NB4 (cell line): Measurements from ENCODE around the gene OR4K5.

ENCODE experiments used
- DNase-seq: peaks from one replicate; pipeline ENCODE4 v3.0.0; 2010; ENCODE audit warnings: low read depth
- H3K4me3 ChIP-seq: one replicate; pipeline ENCODE4 v1.5.1; 2011; ENCODE audit warnings: mild to moderate bottlenecking, low read depth, low read length, moderate library complexity
- MAX ChIP-seq: IDR thresholded peaks from 2 replicates; pipeline ENCODE4 v1.6.1; 2011; ENCODE audit warnings: low read depth, low read length
- MYC ChIP-seq: IDR thresholded peaks from 2 replicates; pipeline ENCODE4 v1.6.1; 2011; ENCODE audit warnings: low read depth, low read length
- POLR2A ChIP-seq: IDR thresholded peaks from 2 replicates; pipeline ENCODE4 v1.6.1; 2011; ENCODE audit warnings: mild to moderate bottlenecking; ENCODE audit not compliant: insufficient read length; ENCODE audit errors: extremely low read depth
- TF ChIP-seq, protein P1 (sequence below): IDR thresholded peaks from one replicate; pipeline ENCODE4 v1.5.1; 2012; ENCODE audit warnings: low read depth, low read length

OR4K5 gene, protein sequence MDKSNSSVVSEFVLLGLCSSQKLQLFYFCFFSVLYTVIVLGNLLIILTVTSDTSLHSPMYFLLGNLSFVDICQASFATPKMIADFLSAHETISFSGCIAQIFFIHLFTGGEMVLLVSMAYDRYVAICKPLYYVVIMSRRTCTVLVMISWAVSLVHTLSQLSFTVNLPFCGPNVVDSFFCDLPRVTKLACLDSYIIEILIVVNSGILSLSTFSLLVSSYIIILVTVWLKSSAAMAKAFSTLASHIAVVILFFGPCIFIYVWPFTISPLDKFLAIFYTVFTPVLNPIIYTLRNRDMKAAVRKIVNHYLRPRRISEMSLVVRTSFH

DNA sequence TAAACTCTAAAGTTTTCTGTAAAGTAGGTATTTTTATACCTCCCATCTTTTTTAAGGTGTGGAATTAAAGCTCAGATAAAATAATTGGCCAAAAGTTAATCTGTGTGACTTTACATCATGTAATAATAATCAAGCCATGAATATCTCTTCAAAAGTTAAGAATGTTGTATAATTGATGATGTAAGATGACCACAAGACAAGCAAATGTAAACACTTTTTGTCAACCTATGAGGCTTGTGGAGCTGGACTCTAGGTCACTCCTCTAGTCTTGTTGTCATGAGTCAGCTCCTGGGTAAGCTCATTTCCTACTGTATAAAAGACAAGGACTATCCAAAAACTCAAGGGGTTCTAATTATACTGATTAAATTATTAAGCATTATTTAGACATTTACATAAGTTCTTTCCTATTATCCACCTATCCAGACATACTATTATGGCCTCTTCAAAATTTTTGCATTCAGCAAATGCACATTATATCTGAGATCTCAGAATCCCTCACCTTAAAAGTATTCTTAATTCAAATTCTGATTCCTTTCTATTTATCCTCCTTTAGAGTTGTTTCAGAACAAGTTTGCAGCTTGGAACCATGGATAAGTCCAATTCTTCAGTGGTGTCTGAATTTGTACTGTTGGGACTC lies at the start of gene OR4K5:
OR4K5 (plus strand) TSS at position 587 of the 637 bp plus-strand sequence; CDS start at position 587, 0 bp downstream.
- no peak for TF ChIP-seq MYC
- TF ChIP-seq MAX, result no peak
- no peak for TF ChIP-seq POLR2A
- TF ChIP-seq, protein P1, sequence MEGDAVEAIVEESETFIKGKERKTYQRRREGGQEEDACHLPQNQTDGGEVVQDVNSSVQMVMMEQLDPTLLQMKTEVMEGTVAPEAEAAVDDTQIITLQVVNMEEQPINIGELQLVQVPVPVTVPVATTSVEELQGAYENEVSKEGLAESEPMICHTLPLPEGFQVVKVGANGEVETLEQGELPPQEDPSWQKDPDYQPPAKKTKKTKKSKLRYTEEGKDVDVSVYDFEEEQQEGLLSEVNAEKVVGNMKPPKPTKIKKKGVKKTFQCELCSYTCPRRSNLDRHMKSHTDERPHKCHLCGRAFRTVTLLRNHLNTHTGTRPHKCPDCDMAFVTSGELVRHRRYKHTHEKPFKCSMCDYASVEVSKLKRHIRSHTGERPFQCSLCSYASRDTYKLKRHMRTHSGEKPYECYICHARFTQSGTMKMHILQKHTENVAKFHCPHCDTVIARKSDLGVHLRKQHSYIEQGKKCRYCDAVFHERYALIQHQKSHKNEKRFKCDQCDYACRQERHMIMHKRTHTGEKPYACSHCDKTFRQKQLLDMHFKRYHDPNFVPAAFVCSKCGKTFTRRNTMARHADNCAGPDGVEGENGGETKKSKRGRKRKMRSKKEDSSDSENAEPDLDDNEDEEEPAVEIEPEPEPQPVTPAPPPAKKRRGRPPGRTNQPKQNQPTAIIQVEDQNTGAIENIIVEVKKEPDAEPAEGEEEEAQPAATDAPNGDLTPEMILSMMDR, result no peak
- no peak within 1 kb of the TSS for H3K4me3 ChIP-seq
- no peak for DNase-seq

DNA sequence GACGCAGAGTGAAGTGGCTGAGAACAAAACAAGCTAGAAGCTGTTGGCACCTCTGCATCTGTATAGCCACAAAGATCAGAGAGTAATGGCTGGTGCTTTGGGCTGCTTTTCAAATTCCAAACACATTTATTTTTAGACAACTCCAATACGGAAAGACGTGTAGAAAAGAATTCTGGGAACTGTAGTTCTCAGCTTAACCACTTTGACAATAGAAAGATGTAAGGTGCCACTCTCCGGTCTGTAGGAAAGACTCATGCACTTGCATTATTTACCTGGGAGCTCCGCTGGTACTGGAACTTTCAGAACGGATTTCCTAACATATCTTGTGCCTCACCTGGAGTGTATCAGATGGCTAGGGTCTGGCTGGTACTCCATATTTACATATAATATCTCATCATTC lies 47.2 kb upstream of the OR4K5 start:
- no peak for TF ChIP-seq MAX
- TF ChIP-seq MYC, result no peak
- no peak for TF ChIP-seq POLR2A
- TF ChIP-seq, protein P1, result no peak
- H3K4me3 ChIP-seq, result no peak overlapping the region
- no peak for DNase-seq

DNA sequence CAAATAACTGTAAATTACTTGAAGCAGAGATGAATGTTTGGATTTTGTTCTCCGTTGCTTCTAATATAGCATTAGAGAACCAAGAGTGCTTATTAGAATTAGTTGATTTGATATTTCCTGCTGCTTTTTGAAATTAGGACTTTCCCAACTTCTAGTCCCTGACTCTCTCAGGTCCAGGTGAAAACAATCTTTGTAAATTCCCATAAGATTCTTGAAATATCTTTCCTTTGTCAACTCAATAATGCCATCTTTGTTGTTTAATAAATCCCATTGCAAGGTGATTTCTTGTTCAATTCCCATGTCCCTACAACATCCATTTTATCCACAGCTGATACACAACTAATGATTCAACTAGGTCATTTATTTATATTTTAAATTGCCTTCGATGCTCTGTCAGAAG lies 45.6 kb upstream of the OR4K5 start, which contains the start of gene OR4K2:
OR4K2 (plus strand) TSS at position 301 of the 400 bp plus-strand sequence. CDS start 1,126 bp downstream, outside the sequence.
- TF ChIP-seq MAX (no peak), POLR2A (no peak), MYC (no peak)
- TF ChIP-seq, protein P1, result no peak
- H3K4me3 ChIP-seq, result no peak within 1 kb of the TSS
- DNase-seq, result no peak

- peak; percentile 7 for DNase-seq
- TF ChIP-seq, protein P1, result peak; percentile 28
- TF ChIP-seq MYC, result no peak
- H3K4me3 ChIP-seq, result no peak overlapping the region
Observed at GRCh38 chr14:19878029-19878642, 42.3 kb upstream of the OR4K5 start.

GRCh38 chr14:19895282-19895681 lies 25.1 kb upstream of the OR4K5 start:
- TF ChIP-seq POLR2A (no peak), MAX (no peak), MYC (no peak)
- TF ChIP-seq, protein P1, result no peak
- no peak overlapping the region for H3K4me3 ChIP-seq
- no peak for DNase-seq
